ENCODE results near the gene UVRAG.

UVRAG gene

DNA sequence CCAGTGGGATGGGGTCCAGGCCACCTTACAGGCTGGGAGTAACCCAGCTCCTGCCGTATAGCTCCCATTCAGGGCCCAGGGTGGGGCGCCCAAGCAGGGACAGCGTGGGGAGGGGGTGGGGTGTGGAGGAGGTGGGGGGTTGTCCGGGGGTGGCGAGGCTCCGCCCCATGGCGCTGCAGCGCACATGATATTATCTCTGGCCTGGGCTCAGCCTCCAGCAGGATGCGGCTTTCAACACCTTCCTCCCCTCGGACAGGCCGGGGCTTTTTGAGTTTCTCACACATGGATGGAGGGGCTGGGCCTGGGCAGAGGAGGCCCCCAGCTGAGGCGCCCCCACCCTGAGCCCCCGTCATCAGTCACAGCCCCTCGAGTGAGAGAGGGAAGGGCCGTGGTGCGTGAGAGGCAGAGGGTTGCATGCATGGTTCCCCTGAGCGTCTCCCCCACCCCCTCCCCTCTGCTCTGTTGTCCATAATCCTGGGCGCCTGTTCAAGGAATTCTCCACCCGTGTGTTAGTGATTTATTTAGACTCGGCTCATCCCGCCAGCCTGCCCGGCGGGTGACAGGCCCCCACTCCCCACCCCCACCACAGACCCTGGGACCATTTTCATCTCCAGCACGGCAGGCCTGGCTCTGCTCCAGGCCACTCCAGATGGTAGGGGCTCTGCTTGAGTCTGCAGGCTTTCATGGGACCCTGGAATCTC, 346.4 kb downstream of the UVRAG start:
- H3K9me3 ChIP-seq: no peaks in the 10 kb centered on the region
- peaks cover 2% of the 10 kb centered on the region; the same call in 1 of the 2 replicates for H3K27me3 ChIP-seq (ENCODE audit: low read depth)
- no peak overlapping the region for H3K4me3 ChIP-seq
- H3K36me3 ChIP-seq (replicated peaks): no peaks in the 10 kb centered on the region
- DNase-seq (ENCODE audit: low spot score in 2 of 2): no peak
- in situ Hi-C loops (cut with MboI; ENCODE audit: low sequenced_read_pairs): no loop called here
- no peaks in the 10 kb centered on the region for H3K4me1 ChIP-seq

DNA sequence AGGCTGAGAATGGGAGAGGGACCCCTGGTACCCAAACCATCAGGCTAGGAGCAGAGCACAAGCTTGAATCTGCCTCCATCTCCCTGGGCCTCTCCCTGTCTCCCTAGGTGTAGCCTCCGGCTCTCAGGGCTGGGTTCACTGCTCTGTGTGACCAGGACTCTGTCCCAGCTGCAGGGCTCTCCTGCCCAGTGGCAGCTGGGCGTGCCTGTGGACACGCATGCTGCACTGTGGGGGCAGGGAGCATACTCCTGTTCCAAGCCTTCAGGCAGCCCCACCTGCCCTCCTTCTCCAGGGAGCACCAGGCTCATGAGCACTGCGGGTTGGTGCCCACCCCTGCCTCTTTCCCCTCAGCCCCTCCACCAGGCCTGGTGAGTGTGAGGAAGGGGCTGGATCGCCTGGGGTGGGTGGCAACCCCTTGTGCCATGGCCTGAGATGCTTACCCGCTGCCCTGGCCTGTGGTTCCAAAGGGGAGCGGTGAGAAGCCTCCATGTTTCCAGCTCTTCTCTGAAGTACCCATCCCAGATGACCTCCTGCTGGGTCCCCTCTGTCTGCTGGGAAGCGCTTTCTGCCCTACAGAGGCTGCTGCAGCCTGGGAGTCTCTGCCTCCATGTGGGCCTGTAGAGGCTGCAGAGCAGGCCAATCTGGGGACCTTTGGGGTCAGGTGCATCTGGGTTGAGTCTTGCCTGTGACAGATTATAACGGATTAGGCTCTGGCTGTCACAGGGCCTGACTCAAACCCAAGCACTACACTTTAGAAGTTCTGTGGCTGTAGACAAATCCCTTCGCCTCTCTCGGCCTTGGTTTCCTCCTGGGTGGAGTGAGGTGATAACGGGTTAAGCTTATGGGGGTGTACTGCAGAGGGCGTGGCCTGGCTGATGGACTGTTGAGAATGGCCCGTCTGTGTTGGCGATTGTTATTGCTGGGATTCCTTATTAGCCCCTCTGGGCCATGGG, 347.6 kb downstream of the UVRAG start:
- Histone ChIP-seq H3K27me3 (ENCODE audit: low read depth) (peaks cover 4% of the 10 kb centered on the region; the same call in 1 of the 2 replicates), H3K9me3 (no peaks in the 10 kb centered on the region), H3K4me1 (no peaks in the 10 kb centered on the region), H3K4me3 (no peak overlapping the region), H3K36me3 (replicated peaks) (no peaks in the 10 kb centered on the region)
- DNase-seq (ENCODE audit: low spot score in 2 of 2): no peak
- in situ Hi-C loops (cut with MboI; ENCODE audit: low sequenced_read_pairs): no loop called here

DNA sequence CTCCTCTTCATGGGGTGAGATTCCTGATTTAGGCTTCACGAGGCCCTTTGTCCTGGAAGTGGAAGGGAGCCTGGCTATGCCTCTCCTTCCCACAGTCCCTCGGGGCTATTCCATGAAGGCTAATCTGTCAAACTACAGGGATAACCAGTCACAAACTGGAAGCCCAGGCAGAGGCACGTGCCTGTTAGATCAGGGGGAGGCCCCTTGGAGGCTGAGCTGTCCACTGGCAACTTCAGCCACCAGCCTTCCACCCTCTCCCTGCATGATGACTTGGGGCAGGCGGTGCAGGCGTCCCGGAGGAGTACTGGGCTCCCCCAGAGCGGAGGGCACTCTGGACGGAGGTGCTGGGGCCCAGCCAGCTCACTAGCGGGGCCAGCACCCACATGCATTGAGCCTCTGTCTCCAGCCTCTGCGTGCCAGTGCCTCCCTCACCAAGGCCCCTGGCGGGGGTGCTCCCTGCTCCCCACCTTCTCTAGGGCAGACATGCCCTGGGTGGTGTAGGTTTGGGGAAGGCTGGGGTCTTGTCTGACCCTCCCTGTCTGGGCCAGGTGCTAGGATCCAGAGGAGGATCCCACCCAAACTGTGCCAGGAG, 348.4 kb downstream of the UVRAG start:
- peaks cover 4% of the 10 kb centered on the region; the same call in 1 of the 2 replicates for H3K27me3 ChIP-seq (ENCODE audit: low read depth)
- H3K9me3 ChIP-seq: no peaks in the 10 kb centered on the region
- in situ Hi-C loops (cut with MboI; ENCODE audit: low sequenced_read_pairs): no loop called here
- H3K4me3 ChIP-seq: no peak overlapping the region
- DNase-seq (ENCODE audit: low spot score in 2 of 2): no peak
- H3K36me3 ChIP-seq (replicated peaks): no peaks in the 10 kb centered on the region
- H3K4me1 ChIP-seq: no peaks in the 10 kb centered on the region

DNA sequence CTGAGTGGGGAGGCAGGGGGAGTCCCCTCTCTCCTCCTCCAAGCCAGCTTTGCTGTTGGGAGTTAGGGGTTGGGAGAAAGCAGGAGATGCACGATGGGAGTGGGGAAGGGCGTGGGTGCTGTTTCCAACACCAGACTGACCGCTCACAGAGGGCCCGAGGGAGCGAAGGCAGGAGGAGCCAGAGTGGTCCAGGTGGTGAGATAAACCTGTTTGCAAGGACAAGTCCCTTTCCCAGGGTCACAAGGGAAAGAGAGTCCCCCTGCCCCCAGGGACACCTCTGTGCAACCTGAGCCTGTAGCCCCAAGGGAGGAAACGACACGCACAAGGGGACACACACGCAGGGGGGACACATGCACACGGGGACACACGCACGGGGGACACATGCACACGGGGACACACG, 349.1 kb downstream of the UVRAG start:
- Histone ChIP-seq H3K36me3 (replicated peaks) (no peaks in the 10 kb centered on the region), H3K27me3 (ENCODE audit: low read depth) (peaks cover 4% of the 10 kb centered on the region; the same call in 1 of the 2 replicates), H3K4me3 (no peak overlapping the region), H3K4me1 (no peaks in the 10 kb centered on the region), H3K9me3 (no peaks in the 10 kb centered on the region)
- in situ Hi-C loops (cut with MboI; ENCODE audit: low sequenced_read_pairs): no loop called here
- DNase-seq (ENCODE audit: low spot score in 2 of 2): no peak

DNA sequence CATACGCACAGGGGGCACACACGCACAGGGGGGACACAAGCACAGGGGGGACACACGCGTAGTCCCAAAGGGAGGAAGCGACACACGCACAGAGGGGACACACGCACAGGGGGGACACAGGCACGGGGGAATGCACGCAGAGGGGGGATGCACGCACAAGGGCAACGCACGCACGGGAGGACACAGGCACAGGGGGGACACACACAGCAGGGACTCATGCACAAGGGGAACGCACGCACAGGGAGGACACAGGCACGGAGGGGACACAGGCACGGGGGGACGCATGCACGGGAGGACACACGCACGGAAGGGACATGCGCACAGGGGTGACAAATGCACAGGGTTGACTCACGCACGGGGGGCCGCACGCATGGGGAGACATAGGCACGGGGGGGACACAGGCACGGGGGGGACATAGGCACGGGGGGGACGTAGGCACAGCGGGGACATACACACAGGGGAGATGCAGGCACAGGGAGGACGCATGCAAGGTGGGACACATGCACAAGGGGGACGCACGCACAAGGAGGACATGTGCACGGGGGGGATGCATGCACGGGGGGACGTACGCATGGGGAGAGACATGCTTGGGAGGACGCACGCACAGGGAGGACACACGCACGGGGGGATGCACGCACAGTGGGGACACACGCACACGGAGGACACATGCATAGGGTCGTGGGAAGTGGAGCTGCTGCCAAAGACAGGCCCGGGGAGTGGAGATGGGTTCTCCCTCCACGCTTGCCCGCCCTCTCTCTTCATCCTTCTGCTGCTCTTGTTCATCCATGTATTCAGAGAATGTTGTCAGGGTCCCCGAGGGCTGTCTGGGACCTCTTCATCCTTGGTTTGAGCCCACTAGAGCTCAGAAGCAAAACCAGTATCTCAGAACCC, 350.1 kb downstream of the UVRAG start:
- in situ Hi-C loops (cut with MboI; ENCODE audit: low sequenced_read_pairs): no loop called here
- peaks cover 4% of the 10 kb centered on the region; the same call in 1 of the 2 replicates for H3K27me3 ChIP-seq (ENCODE audit: low read depth)
- no peaks in the 10 kb centered on the region for H3K36me3 ChIP-seq (replicated peaks)

DNA sequence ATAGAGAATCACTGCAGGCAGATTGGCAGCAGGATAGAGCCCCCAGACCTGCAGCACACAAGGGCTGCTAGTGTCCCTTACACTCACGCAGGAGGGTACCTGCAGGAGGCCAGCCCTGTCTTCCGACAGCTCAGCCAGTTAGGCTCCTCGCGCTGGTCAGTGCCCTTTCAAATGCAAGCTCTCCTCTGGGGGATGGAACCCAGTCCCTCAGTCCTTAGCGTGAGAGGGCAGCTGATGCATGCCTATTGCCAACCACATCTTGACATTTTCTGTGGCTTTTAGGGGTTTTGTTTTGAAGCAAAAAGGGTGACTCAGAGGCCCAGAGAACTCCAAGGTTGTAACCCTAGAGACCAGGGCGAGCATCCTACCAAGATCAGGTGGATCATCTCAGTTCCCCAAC, 351.3 kb downstream of the UVRAG start:
- Histone ChIP-seq H3K4me3 (no peak overlapping the region), H3K36me3 (replicated peaks) (no peaks in the 10 kb centered on the region), H3K9me3 (no peaks in the 10 kb centered on the region), H3K27me3 (ENCODE audit: low read depth) (peaks cover 4% of the 10 kb centered on the region; the same call in 1 of the 2 replicates), H3K4me1 (no peaks in the 10 kb centered on the region)
- in situ Hi-C loops (cut with MboI; ENCODE audit: low sequenced_read_pairs): no loop called here
- DNase-seq (ENCODE audit: low spot score in 2 of 2): no peak

More for the DNA sequence above, 350.1 kb downstream of the UVRAG start:
- Histone ChIP-seq H3K9me3 (no peaks in the 10 kb centered on the region), H3K4me3 (no peak overlapping the region), H3K4me1 (no peaks in the 10 kb centered on the region)
- no peak for DNase-seq (ENCODE audit: low spot score in 2 of 2)

DNA sequence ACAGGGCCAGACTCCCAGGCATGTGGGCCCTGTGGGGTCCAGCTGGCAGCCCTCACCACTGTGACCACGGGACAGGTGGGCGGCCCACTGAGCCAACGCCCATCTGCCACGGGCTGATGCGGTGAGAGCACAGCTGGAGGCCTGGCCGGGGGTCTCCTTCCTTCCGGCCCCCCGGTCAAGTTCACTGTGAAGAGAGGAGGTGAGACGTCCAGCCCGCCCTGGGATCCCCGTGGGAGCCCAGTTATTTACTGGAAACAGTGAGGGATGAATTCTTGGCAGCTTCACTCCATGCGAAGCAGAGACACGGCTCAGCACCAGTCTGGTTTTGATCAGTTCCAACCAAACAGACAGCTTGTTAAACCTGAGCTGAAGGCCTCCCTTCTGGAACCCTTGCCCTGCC, 352.6 kb downstream of the UVRAG start:
- Histone ChIP-seq H3K4me3 (no peak overlapping the region), H3K9me3 (no peaks in the 10 kb centered on the region), H3K36me3 (replicated peaks) (no peaks in the 10 kb centered on the region), H3K4me1 (no peaks in the 10 kb centered on the region), H3K27me3 (ENCODE audit: low read depth) (peaks cover 4% of the 10 kb centered on the region; the same call in 1 of the 2 replicates)
- no peak for DNase-seq (ENCODE audit: low spot score in 2 of 2)
- in situ Hi-C loops (cut with MboI; ENCODE audit: low sequenced_read_pairs): no loop called here

DNA sequence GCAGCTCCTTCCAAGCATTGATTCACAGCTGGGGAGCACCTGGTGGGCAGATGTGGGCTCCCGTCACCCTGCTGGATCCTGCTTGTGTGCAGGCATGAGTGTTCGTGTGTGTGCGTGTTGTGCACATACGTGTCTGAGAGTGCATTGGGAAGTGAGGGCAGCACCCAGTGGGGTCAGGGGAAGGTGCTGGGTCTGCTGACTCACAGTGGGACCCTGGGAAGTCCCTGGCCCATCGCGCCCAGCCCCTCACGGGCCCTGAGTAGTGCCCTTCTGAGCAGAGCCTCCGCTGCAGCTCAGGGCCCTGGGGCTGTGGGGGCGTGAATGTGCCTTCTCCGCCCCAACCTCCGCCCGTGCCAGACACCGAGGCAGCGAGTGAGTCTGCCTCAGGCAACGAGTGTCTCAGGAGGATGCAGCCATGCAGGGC, 354.5 kb downstream of the UVRAG start:
- H3K4me1 ChIP-seq: no peaks in the 10 kb centered on the region
- H3K27me3 ChIP-seq (ENCODE audit: low read depth): peaks cover 4% of the 10 kb centered on the region; the same call in 1 of the 2 replicates
- H3K36me3 ChIP-seq (replicated peaks): no peaks in the 10 kb centered on the region
- no peak overlapping the region for H3K4me3 ChIP-seq
- H3K9me3 ChIP-seq: no peaks in the 10 kb centered on the region
- in situ Hi-C loops (cut with MboI; ENCODE audit: low sequenced_read_pairs): no loop called here
- no peak for DNase-seq (ENCODE audit: low spot score in 2 of 2)

DNA sequence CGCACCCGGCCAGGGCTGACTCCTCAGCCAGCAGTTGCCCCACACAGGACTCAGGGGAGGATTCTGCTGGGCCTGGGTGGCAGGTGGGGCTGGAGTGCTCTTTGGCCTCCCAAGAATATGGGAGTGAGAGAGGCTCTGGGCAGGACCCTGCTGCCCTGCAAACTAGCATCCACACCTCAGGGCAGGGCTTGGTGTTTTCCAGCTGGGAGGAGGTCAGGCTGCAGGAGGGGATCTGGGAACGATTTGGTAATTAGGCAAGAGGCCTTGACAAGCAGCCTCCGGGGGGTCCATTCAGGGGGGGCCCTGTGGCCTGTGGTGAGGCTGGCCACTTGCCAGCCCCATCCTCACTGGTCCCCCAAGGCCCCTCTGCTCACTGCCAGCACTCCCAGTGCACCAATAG, 355.5 kb downstream of the UVRAG start:
- Histone ChIP-seq H3K4me3 (no peak overlapping the region), H3K36me3 (replicated peaks) (no peaks in the 10 kb centered on the region), H3K9me3 (no peaks in the 10 kb centered on the region), H3K4me1 (no peaks in the 10 kb centered on the region), H3K27me3 (ENCODE audit: low read depth) (peaks cover 4% of the 10 kb centered on the region; the same call in 1 of the 2 replicates)
- no peak for DNase-seq (ENCODE audit: low spot score in 2 of 2)
- in situ Hi-C loops (cut with MboI; ENCODE audit: low sequenced_read_pairs): no loop called here

DNA sequence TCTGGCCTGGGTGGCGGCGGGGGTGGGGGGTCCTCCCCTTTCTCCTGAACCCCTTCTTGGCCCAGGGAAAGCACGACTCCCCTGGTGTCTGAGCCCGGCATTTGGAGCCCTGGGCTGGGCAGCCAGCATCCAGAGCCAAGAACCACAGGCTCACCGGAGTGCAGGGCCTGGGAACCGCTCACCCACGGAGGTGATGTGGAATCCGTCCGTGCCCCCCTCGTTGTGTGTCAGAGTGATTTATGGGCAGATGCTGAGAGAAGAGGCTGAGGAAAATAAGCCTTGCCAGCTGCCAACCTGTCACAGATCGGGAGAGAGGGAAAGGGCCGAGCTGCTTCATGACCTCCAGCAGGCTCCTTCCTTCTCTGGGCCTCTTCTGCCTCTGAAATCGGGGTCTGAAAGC, 357.6 kb downstream of the UVRAG start:
- Histone ChIP-seq H3K9me3 (no peaks in the 10 kb centered on the region), H3K4me1 (no peaks in the 10 kb centered on the region), H3K36me3 (replicated peaks) (no peaks in the 10 kb centered on the region), H3K27me3 (ENCODE audit: low read depth) (no peaks in the 10 kb centered on the region), H3K4me3 (no peak overlapping the region)
- no peak for DNase-seq (ENCODE audit: low spot score in 2 of 2)
- in situ Hi-C loops (cut with MboI; ENCODE audit: low sequenced_read_pairs): no loop called here

DNA sequence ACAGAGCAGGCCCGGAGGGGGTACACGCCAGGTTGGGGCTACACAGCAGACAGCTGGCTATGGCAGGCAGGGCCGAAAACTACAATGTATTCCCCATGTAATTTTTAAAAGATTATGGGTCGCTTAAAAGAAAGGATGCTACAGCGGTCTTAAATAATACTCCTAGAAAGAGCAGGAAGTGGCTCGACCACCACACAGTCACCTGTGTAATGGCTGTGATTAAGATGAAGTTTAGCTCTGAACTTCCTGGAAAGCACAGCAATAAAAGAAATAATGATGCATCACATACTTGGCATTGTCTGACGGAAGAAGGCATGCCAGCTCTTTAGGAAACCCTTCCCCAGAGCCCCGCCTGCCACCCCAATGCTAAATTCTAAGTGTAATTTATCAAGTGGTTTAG, 358.7 kb downstream of the UVRAG start:
- Histone ChIP-seq H3K36me3 (replicated peaks) (no peaks in the 10 kb centered on the region), H3K9me3 (no peaks in the 10 kb centered on the region), H3K27me3 (ENCODE audit: low read depth) (no peaks in the 10 kb centered on the region), H3K4me1 (no peaks in the 10 kb centered on the region), H3K4me3 (no peak overlapping the region)
- in situ Hi-C loops (cut with MboI; ENCODE audit: low sequenced_read_pairs): no loop called here
- DNase-seq (ENCODE audit: low spot score in 2 of 2): no peak

DNA sequence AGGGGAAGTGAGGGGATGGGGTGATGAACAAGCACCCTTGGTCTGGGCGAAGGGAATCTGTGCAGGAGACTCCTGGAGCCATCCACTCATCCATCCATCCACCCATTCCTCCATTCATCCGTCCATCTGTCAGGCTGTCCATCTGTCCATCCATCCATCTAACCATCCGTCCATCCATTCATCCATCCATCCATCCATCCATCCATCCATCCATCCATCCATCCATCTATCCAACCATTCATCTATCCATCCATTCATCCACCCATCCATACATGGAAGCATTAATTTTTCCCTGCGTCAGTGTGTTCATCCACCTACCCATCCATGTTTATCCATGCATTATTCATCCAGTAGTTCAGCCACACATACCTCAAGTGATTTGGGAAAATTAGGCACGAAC, 359.3 kb downstream of the UVRAG start:
- no peak for DNase-seq (ENCODE audit: low spot score in 2 of 2)
- Histone ChIP-seq H3K27me3 (ENCODE audit: low read depth) (no peaks in the 10 kb centered on the region), H3K9me3 (no peaks in the 10 kb centered on the region), H3K4me3 (no peak overlapping the region), H3K36me3 (replicated peaks) (no peaks in the 10 kb centered on the region), H3K4me1 (no peaks in the 10 kb centered on the region)
- in situ Hi-C loops (cut with MboI; ENCODE audit: low sequenced_read_pairs): no loop called here

DNA sequence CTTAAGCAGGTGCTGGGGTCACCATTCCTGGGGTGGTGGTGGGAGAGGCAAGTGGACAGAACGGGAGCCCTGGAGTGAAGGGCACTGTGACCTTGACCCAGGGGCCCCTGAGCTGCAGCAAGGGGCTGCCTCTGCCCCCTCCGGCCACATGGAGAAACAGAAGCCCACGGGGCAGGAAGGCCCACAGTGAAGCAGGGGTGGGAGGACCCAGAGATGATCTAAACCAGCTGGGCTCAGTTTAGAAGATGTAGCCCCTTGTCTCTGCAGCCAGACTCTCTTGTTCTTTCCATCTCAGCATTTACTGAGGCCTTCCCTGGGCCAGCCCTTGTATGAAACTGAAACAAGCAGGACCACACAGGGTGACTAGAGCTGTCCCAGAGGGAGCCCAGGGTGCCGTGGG, 360.8 kb downstream of the UVRAG start:
- in situ Hi-C loops (cut with MboI; ENCODE audit: low sequenced_read_pairs): no loop called here

More for the DNA sequence above, 360.8 kb downstream of the UVRAG start:
- DNase-seq (ENCODE audit: low spot score in 2 of 2): no peak
- Histone ChIP-seq H3K9me3 (no peaks in the 10 kb centered on the region), H3K27me3 (ENCODE audit: low read depth) (no peaks in the 10 kb centered on the region), H3K36me3 (replicated peaks) (no peaks in the 10 kb centered on the region), H3K4me1 (no peaks in the 10 kb centered on the region), H3K4me3 (no peak overlapping the region)
